Esophagus muscularis mucosa (tissue), 3 donors: ENCODE data around the gene TDRD12.
"Not testable (repeated sequence)": the region's sequence is repeated elsewhere in the genome, so short reads cannot be mapped to it uniquely, and the experiment has no call there.

Source experiments
- POLR2A ChIP-seq: fragments of 450-650 bp; IDR thresholded peaks from one replicate; pipeline ENCODE4 v1.6.1; 2017; ENCODE audit warnings: antibody characterized with exemption, moderate library complexity, mild to moderate bottlenecking, low read depth
- TF ChIP-seq, protein P1 (sequence below), 3 experiments: fragments of 200-600 bp in 2 of 3; fragments of 450-650 bp in 1 of 3; sonication (generic) in 2 of 3; IDR thresholded peaks; one replicate each; pipeline ENCODE4 v1.5.1; 2017 to 2019; ENCODE audit warnings: antibody characterized with exemption in 3 of 3, mild to moderate bottlenecking in 2 of 3, moderate library complexity in 1 of 3

DNA sequence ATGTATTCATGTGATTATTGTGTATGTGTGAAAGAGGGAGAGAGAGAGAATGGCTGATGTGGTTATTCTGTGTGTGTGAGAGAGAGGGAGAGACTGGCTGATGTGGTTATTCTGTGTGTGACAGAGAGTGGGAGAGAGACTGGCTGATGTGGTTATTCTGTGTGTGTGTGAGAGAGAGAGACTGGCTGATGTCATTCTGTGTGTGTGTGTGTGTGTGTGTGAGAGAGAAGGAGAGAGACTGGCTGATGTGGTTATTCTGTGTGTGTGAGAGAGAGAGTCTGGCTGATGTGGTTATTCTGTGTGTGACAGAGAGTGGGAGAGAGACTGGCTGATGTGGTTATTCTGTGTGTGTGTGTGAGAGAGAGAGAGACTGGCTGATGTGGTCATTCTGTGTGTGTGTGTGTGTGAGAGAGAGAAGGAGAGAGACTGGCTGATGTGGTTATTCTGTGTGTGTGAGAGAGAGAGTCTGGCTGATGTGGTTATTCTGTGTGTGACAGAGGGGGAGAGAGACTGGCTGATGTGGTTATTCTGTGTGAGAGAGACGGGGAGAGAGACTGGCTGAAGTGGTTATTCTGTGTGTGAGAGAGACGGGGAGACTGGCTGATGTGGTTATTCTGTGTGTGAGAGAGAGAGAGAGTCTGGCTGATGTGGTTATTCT is 26.2 kb downstream of the TDRD12 start:
- TF ChIP-seq POLR2A, result not testable (repeated sequence)
- TF ChIP-seq, protein P1, sequence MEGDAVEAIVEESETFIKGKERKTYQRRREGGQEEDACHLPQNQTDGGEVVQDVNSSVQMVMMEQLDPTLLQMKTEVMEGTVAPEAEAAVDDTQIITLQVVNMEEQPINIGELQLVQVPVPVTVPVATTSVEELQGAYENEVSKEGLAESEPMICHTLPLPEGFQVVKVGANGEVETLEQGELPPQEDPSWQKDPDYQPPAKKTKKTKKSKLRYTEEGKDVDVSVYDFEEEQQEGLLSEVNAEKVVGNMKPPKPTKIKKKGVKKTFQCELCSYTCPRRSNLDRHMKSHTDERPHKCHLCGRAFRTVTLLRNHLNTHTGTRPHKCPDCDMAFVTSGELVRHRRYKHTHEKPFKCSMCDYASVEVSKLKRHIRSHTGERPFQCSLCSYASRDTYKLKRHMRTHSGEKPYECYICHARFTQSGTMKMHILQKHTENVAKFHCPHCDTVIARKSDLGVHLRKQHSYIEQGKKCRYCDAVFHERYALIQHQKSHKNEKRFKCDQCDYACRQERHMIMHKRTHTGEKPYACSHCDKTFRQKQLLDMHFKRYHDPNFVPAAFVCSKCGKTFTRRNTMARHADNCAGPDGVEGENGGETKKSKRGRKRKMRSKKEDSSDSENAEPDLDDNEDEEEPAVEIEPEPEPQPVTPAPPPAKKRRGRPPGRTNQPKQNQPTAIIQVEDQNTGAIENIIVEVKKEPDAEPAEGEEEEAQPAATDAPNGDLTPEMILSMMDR (IDR thresholded peaks at IDR 0.05), result not testable (repeated sequence)
